ENCODE data around the gene CEP131.

The CEP131 gene

GRCh38 chr17:81183807-81184206 is 39.0 kb downstream of the CEP131 start:
- TF ChIP-seq, protein P1, sequence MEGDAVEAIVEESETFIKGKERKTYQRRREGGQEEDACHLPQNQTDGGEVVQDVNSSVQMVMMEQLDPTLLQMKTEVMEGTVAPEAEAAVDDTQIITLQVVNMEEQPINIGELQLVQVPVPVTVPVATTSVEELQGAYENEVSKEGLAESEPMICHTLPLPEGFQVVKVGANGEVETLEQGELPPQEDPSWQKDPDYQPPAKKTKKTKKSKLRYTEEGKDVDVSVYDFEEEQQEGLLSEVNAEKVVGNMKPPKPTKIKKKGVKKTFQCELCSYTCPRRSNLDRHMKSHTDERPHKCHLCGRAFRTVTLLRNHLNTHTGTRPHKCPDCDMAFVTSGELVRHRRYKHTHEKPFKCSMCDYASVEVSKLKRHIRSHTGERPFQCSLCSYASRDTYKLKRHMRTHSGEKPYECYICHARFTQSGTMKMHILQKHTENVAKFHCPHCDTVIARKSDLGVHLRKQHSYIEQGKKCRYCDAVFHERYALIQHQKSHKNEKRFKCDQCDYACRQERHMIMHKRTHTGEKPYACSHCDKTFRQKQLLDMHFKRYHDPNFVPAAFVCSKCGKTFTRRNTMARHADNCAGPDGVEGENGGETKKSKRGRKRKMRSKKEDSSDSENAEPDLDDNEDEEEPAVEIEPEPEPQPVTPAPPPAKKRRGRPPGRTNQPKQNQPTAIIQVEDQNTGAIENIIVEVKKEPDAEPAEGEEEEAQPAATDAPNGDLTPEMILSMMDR (IDR thresholded peaks at IDR 0.05; ENCODE audit: extremely low read depth, insufficient read depth, missing control alignments) = no peak
- in situ Hi-C loops (cut with MboI; ENCODE audit: low pct_unique_long_range_greater_than_20kb, low sequenced_read_pairs, unreplicated experiment) = no loop called here
- no peak for DNase-seq (ENCODE audit: low spot score)

- TF ChIP-seq, protein P1 (IDR thresholded peaks at IDR 0.05; ENCODE audit: extremely low read depth, insufficient read depth, missing control alignments) = no peak
- DNase-seq (ENCODE audit: low spot score) = no peak
- in situ Hi-C loops (cut with MboI; ENCODE audit: low pct_unique_long_range_greater_than_20kb, low sequenced_read_pairs, unreplicated experiment) = no loop called here
These were observed 39.4 kb downstream of the CEP131 start for GRCh38 chr17:81183316-81183715.

- TF ChIP-seq, protein P1 (IDR thresholded peaks at IDR 0.05; ENCODE audit: extremely low read depth, insufficient read depth, missing control alignments) = no peak
- in situ Hi-C loops (cut with MboI; ENCODE audit: low pct_unique_long_range_greater_than_20kb, low sequenced_read_pairs, unreplicated experiment) = no loop called here
- no peak for DNase-seq (ENCODE audit: low spot score)
These were observed 40.2 kb downstream of the CEP131 start for GRCh38 chr17:81182596-81182995.

- no peak for DNase-seq (ENCODE audit: low spot score)
- TF ChIP-seq, protein P1 (IDR thresholded peaks at IDR 0.05; ENCODE audit: extremely low read depth, insufficient read depth, missing control alignments) = no peak
- in situ Hi-C loops (cut with MboI; ENCODE audit: low pct_unique_long_range_greater_than_20kb, low sequenced_read_pairs, unreplicated experiment) = no loop called here
These were observed 41.0 kb downstream of the CEP131 start for GRCh38 chr17:81181811-81182185.

- TF ChIP-seq, protein P1 (IDR thresholded peaks at IDR 0.05; ENCODE audit: extremely low read depth, insufficient read depth, missing control alignments) = no peak
- DNase-seq (ENCODE audit: low spot score) = no peak
- in situ Hi-C loops (cut with MboI; ENCODE audit: low pct_unique_long_range_greater_than_20kb, low sequenced_read_pairs, unreplicated experiment) = no loop called here
These were observed 41.6 kb downstream of the CEP131 start for GRCh38 chr17:81180836-81181810.

DNA sequence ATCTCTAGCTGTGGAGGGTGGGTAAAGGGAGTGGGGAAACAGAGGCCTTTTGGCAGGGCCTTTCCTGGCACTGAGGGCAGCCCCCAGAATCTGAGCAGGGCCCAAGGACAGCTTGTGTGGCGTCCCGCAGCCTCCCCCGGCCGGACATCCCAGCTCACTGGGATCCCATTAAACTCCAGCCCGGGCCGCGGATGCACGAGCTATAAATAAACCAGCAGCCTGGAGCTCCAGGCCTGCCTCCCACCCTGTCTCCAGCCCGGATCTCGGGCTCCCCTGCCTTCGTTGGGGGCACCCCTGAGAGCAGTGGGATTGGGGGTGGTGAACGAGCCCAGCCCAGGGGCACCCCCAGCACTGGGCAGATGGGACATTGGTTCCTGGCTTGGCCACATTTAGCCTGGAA is 42.9 kb downstream of the CEP131 start:
- no peak for DNase-seq (ENCODE audit: low spot score)
- TF ChIP-seq, protein P1 (IDR thresholded peaks at IDR 0.05; ENCODE audit: extremely low read depth, insufficient read depth, missing control alignments) = no peak
- in situ Hi-C loops (cut with MboI; ENCODE audit: low pct_unique_long_range_greater_than_20kb, low sequenced_read_pairs, unreplicated experiment) = no loop called here

Data from GM13977 (cell line).